Transverse colon (tissue), 4 donors: ENCODE data around the gene PTPRN2. TPM values are rescaled to one million over a fixed set of nuclear protein-coding genes. Genes with fewer than 3 reads are reported as not detected.

Source experiments
- DNase-seq: peaks from one replicate; pipeline ENCODE4 v3.0.0-alpha.2; 2019
- H3K27ac ChIP-seq, 4 donors: fragments of 200-600 bp; sonication (generic); 2 replicates each; pipeline ENCODE4 v1.5.1; 2016 to 2018; ENCODE audit warnings: inconsistent platforms in 4 of 4
- H3K27me3 ChIP-seq: fragments of 200-600 bp; sonication (generic); 2 replicates; pipeline ENCODE4 v1.5.1; 2017; ENCODE audit warnings: inconsistent platforms
- H3K36me3 ChIP-seq, 4 donors: fragments of 200-600 bp; sonication (generic); 2 replicates each; pipeline ENCODE4 v1.5.1; 2017 to 2019; ENCODE audit warnings: inconsistent platforms in 4 of 4
- H3K4me1 ChIP-seq, 4 donors: fragments of 200-600 bp; sonication (generic); 2 replicates each; pipeline ENCODE4 v1.5.1; 2017 to 2020; ENCODE audit warnings: inconsistent platforms in 4 of 4
- H3K4me3 ChIP-seq, 4 donors: fragments of 200-600 bp; sonication (generic); 1 replicate in 1 of 4; 2 replicates in 3 of 4; pipeline versions ENCODE4 v1.5.1 to v1.6.1; 2017 to 2019; ENCODE audit warnings: inconsistent platforms in 4 of 4
- H3K9me3 ChIP-seq, 2 donors: fragments of 200-600 bp; sonication (generic); 2 replicates each; pipeline ENCODE4 v1.5.1; 2017 to 2019; ENCODE audit warnings: inconsistent platforms in 2 of 2
- EP300 ChIP-seq: sonication (generic); formaldehyde crosslinking; IDR thresholded peaks from one replicate; pipeline ENCODE4 v1.6.1; 2017; ENCODE audit warnings: antibody characterized with exemption, low read depth
- POLR2A ChIP-seq: fragments of 450-650 bp; IDR thresholded peaks from one replicate; pipeline ENCODE4 v1.6.1; 2016; ENCODE audit warnings: antibody characterized with exemption, mild to moderate bottlenecking, moderate library complexity
- POLR2AphosphoS5 ChIP-seq, 3 donors: sonication (generic); formaldehyde crosslinking; IDR thresholded peaks; one replicate each; pipeline ENCODE4 v1.6.1; 2016; ENCODE audit warnings: antibody characterized with exemption in 3 of 3
- WGBS, 2 donors: methylation state at CpG; one replicate each; pipeline ENCODE4 v1.1.5; 2018; ENCODE audit warnings: low coverage in 1 of 2; 5-methylcytosine and 5-hydroxymethylcytosine counted together
- in situ Hi-C, 4 donors: fragments of 200-750 bp; cut with MboI; loops; one replicate each; pipeline versions ENCODE4 v1.15.0 to v1.15.1; 2017; ENCODE audit warnings: low sequenced_read_pairs in 3 of 4, low pct_ligation_motif_present in 1 of 4, low pct_unique_long_range_greater_than_20kb in 1 of 4
- intact Hi-C: fragments of 100-400 bp; cut with DNase I; formaldehyde crosslinking; loops from one replicate; pipeline ENCODE4 v1.15.1; 2023; ENCODE audit warnings: low total_unique reads
- total RNA-seq, 4 donors: library from RNA; depleted of rRNA; stranded (reverse); fragments of >200 nt; gene quantifications; one replicate each; pipeline ENCODE4 v1.1.0, GENCODE V29; 2016
- TF ChIP-seq, protein P1 (sequence below), 5 experiments: fragments of 200-600 bp in 3 of 5; fragments of 450-650 bp in 2 of 5; sonication (generic) in 3 of 5; IDR thresholded peaks; 1 replicate in 2 of 5; 2 replicates in 3 of 5; pipeline ENCODE4 v1.5.1; 2016 to 2017; ENCODE audit warnings: antibody characterized with exemption in 5 of 5, inconsistent platforms in 3 of 5, mild to moderate bottlenecking in 2 of 5, moderate library complexity in 1 of 5

The PTPRN2 gene
- total RNA-seq, 4 donors from 2014 or later, result 15.4 to 31.1 (median 21.8) TPM

- DNase-seq, result no peak
- in situ Hi-C loops (no loop called here), intact Hi-C loops (no loop called here)
- no peaks in the 10 kb centered on the region for H3K4me1 ChIP-seq
- no peaks in the 10 kb centered on the region for H3K27me3 ChIP-seq
- H3K4me3 ChIP-seq, result no peak overlapping the region
- TF ChIP-seq EP300, result no peak
- no peaks in the 10 kb centered on the region for H3K36me3 ChIP-seq
- 93% methylated on average over 67 of the region's 69 CpGs; no CpG with 5 or more reads in 1 of the 2 donors for WGBS, 2 donors
- H3K9me3 ChIP-seq, result no peaks in the 10 kb centered on the region
- H3K27ac ChIP-seq, result no peak overlapping the region
Observed at GRCh38 chr7:158556721-158557440, 30.7 kb downstream of the PTPRN2 start.

GRCh38 chr7:158555034-158555520 is 32.5 kb downstream of the PTPRN2 start:
- intact Hi-C loops, result no loop called here
- Histone ChIP-seq H3K9me3 (no peaks in the 10 kb centered on the region), H3K27ac (no peak overlapping the region), H3K27me3 (no peaks in the 10 kb centered on the region), H3K4me3 (no peak overlapping the region), H3K36me3 (no peaks in the 10 kb centered on the region), H3K4me1 (no peaks in the 10 kb centered on the region)
- TF ChIP-seq EP300, result no peak
- no peak for TF ChIP-seq POLR2AphosphoS5 (IDR thresholded peaks at IDR 0.05)
- no peak for TF ChIP-seq POLR2A
- TF ChIP-seq, protein P1, sequence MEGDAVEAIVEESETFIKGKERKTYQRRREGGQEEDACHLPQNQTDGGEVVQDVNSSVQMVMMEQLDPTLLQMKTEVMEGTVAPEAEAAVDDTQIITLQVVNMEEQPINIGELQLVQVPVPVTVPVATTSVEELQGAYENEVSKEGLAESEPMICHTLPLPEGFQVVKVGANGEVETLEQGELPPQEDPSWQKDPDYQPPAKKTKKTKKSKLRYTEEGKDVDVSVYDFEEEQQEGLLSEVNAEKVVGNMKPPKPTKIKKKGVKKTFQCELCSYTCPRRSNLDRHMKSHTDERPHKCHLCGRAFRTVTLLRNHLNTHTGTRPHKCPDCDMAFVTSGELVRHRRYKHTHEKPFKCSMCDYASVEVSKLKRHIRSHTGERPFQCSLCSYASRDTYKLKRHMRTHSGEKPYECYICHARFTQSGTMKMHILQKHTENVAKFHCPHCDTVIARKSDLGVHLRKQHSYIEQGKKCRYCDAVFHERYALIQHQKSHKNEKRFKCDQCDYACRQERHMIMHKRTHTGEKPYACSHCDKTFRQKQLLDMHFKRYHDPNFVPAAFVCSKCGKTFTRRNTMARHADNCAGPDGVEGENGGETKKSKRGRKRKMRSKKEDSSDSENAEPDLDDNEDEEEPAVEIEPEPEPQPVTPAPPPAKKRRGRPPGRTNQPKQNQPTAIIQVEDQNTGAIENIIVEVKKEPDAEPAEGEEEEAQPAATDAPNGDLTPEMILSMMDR (IDR thresholded peaks at IDR 0.05), result no peak
- no peak for DNase-seq
- in situ Hi-C loops, result no loop called here
- 92% methylated on average over 18 of the region's 18 CpGs; no CpG with 5 or more reads in 1 of the 2 donors for WGBS, 2 donors

DNA sequence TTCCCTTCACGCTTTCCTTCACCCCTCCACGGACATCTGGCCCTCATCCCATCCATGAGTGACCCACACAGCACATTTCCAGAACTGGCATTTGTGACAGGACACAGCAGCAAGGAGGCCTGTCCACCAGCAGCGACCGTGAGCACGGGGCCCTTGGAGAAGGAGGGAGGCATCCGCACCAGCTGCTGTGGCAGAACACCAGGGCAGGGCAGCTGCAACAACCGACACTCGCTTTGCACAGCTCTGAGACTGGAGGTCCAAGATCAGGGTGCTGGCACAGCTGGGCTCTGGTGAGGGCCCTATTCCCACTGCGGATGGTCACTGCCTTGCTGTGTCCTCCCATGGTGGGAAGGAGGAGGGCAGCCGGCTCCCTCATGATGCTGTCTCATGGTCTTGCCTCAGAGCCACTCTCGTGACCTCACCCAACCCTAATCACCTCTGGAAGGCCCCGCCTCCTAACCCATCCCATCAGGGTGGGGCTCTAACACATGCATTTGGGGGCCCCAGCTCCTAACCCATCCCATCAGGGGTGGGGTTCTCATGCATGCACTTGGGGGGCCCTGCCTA is 36.7 kb downstream of the PTPRN2 start:
- H3K27ac ChIP-seq, result no peak overlapping the region
- no peaks in the 10 kb centered on the region for H3K36me3 ChIP-seq
- DNase-seq, result no peak
- no peak overlapping the region for H3K4me3 ChIP-seq
- H3K9me3 ChIP-seq, result no peaks in the 10 kb centered on the region
- no peak for TF ChIP-seq POLR2AphosphoS5 (IDR thresholded peaks at IDR 0.05)
- no peak for TF ChIP-seq EP300
- no peak for TF ChIP-seq POLR2A
- TF ChIP-seq, protein P1 (IDR thresholded peaks at IDR 0.05), result no peak
- peaks cover 0 to 4% (median 0%) of the 10 kb centered on the region in 4 donors for H3K4me1 ChIP-seq
- 90 to 93% methylated on average over 2 to 11 of the region's 12 CpGs for WGBS, 2 donors
- intact Hi-C loops, result no loop called here
- in situ Hi-C loops, result no loop called here
- no peaks in the 10 kb centered on the region for H3K27me3 ChIP-seq

DNA sequence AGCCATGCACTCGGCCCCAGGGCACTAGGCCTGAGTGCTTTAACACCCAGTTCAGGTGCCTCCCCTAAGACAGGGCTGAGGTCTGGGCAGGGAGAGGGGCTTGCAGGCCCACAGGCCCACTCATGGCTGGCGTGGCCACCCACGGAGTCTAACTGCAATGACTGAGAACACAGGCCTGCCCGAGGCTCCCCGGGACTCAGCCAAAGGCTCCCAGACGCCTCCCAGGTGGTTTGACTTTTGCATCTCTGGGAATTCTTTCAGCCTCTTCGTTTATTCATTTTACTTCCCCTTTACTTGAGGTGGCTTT is 37.3 kb downstream of the PTPRN2 start:
- H3K36me3 ChIP-seq, result no peaks in the 10 kb centered on the region
- no peaks in the 10 kb centered on the region for H3K27me3 ChIP-seq
- 73% methylated on average over 7 of the region's 7 CpGs; no CpG with 5 or more reads in 1 of the 2 donors for WGBS, 2 donors
- peaks cover 0 to 4% (median 0%) of the 10 kb centered on the region in 4 donors for H3K4me1 ChIP-seq
- no peak for DNase-seq
- in situ Hi-C loops (no loop called here), intact Hi-C loops (no loop called here)
- no peak overlapping the region for H3K27ac ChIP-seq
- no peak overlapping the region for H3K4me3 ChIP-seq
- H3K9me3 ChIP-seq, result no peaks in the 10 kb centered on the region
- TF ChIP-seq POLR2A (no peak), EP300 (no peak), POLR2AphosphoS5 (IDR thresholded peaks at IDR 0.05) (no peak)
- TF ChIP-seq, protein P1 (IDR thresholded peaks at IDR 0.05), result no peak
